Neuronal stem cell (in vitro differentiated cells): ENCODE measurements around the gene DCP1B.

ENCODE experiments used
- DNase-seq: peaks from one replicate; pipeline ENCODE4 v3.0.0-alpha.2; 2013; ENCODE audit warnings: low spot score
- H2AFZ ChIP-seq: one replicate; pipeline ENCODE4 v1.6.1; 2013; ENCODE audit warnings: mild to moderate bottlenecking, low read length, inconsistent platforms
- H2AK5ac ChIP-seq: 2 replicates; pipeline ENCODE4 v1.6.1; 2013; ENCODE audit warnings: low read depth, mild to moderate bottlenecking, inconsistent platforms, low read length, moderate library complexity, mixed read lengths
- H2BK120ac ChIP-seq: 2 replicates; pipeline ENCODE4 v1.6.1; 2013; ENCODE audit warnings: low read depth, mild to moderate bottlenecking, inconsistent platforms, low read length, moderate library complexity, mixed read lengths
- H2BK12ac ChIP-seq: one replicate; pipeline ENCODE4 v1.6.1; 2013; ENCODE audit warnings: low read length, inconsistent platforms
- H2BK15ac ChIP-seq: 2 replicates; pipeline ENCODE4 v1.6.1; 2013; ENCODE audit warnings: mild to moderate bottlenecking, low read length, inconsistent platforms, mixed read lengths
- H2BK5ac ChIP-seq: one replicate; pipeline ENCODE4 v1.6.1; 2013; ENCODE audit warnings: inconsistent platforms, mild to moderate bottlenecking, low read length, moderate library complexity
- H3K14ac ChIP-seq: one replicate; pipeline ENCODE4 v1.6.1; 2013; ENCODE audit warnings: low read length, inconsistent platforms
- H3K18ac ChIP-seq: 2 replicates; pipeline ENCODE4 v1.6.1; 2013; ENCODE audit warnings: low read length, inconsistent platforms
- H3K23ac ChIP-seq: 2 replicates; pipeline ENCODE4 v1.6.1; 2013; ENCODE audit warnings: low read depth, mild to moderate bottlenecking, mixed read lengths, low read length, inconsistent platforms; ENCODE audit not compliant: poor library complexity
- H3K27ac ChIP-seq: replicated peaks from 3 replicates; pipeline ENCODE4 v1.5.1; 2013; ENCODE audit warnings: low read length, inconsistent platforms
- H3K27me3 ChIP-seq, 3 experiments: 2 replicates each; pipeline ENCODE4 v1.6.1; 2013; ENCODE audit warnings: low read length in 3 of 3, mild to moderate bottlenecking in 2 of 3, inconsistent platforms in 1 of 3, low read depth in 1 of 3, mixed read lengths in 1 of 3, moderate library complexity in 1 of 3; ENCODE audit not compliant: control insufficient read depth in 3 of 3, insufficient read depth in 3 of 3
- H3K36me3 ChIP-seq, 2 donors: replicated peaks in 1 of 2; 2 replicates each; pipeline ENCODE4 v1.6.1; 2013; ENCODE audit warnings: low read length in 2 of 2; ENCODE audit not compliant: control insufficient read depth in 2 of 2, insufficient read depth in 2 of 2
- H3K4ac ChIP-seq: 2 replicates; pipeline ENCODE4 v1.6.1; 2013; ENCODE audit warnings: inconsistent platforms, mild to moderate bottlenecking, low read length, moderate library complexity
- H3K4me1 ChIP-seq, 2 donors: 1 replicate in 1 of 2; 2 replicates in 1 of 2; pipeline ENCODE4 v1.6.1; 2013; ENCODE audit warnings: low read length in 2 of 2, low read depth in 1 of 2; ENCODE audit not compliant: control insufficient read depth in 2 of 2, insufficient read depth in 1 of 2
- H3K4me2 ChIP-seq: one replicate; pipeline ENCODE4 v1.6.1; 2013; ENCODE audit warnings: mild to moderate bottlenecking, low read length, inconsistent platforms; ENCODE audit not compliant: insufficient read depth, poor library complexity, severe bottlenecking
- H3K4me3 ChIP-seq, 2 donors: 2 replicates each; pipeline ENCODE4 v1.5.1; 2013; ENCODE audit warnings: low read length in 2 of 2, mild to moderate bottlenecking in 2 of 2, inconsistent platforms in 1 of 2, moderate library complexity in 1 of 2
- H3K79me1 ChIP-seq: one replicate; pipeline ENCODE4 v1.6.1; 2013; ENCODE audit warnings: low read depth, mild to moderate bottlenecking, inconsistent platforms, low read length, moderate library complexity
- H3K9ac ChIP-seq: one replicate; pipeline ENCODE4 v1.6.1; 2013; ENCODE audit warnings: mild to moderate bottlenecking, low read depth, low read length, inconsistent platforms; ENCODE audit not compliant: poor library complexity
- H3K9me3 ChIP-seq, 2 donors: replicated peaks in 1 of 2; 2 replicates each; pipeline versions ENCODE3 to v1.6.1; 2013; ENCODE audit warnings: low read length in 2 of 2, mild to moderate bottlenecking in 2 of 2, inconsistent platforms in 1 of 2, low read depth in 1 of 2, mixed read lengths in 1 of 2, moderate library complexity in 1 of 2; ENCODE audit not compliant: control insufficient read depth in 2 of 2, insufficient read depth in 1 of 2
- H4K8ac ChIP-seq: one replicate; pipeline ENCODE4 v1.6.1; 2013; ENCODE audit warnings: low read depth, mild to moderate bottlenecking, inconsistent platforms, low read length, moderate library complexity
- H4K91ac ChIP-seq: one replicate; pipeline ENCODE4 v1.6.1; 2013; ENCODE audit warnings: low read length, low read depth, mild to moderate bottlenecking, inconsistent platforms; ENCODE audit not compliant: poor library complexity
- WGBS, 2 donors: extraction: QIAGEN DNeasy Blood & Tissue Kit; methylation state at CpG; one replicate each; pipeline ENCODE4 v1.1.7; 2013; ENCODE audit warnings: missing lambda C conversion rate in 2 of 2, mixed read lengths in 1 of 2; ENCODE audit not compliant: insufficient read length in 2 of 2, insufficient replicate concordance in 1 of 2; ENCODE audit errors: extremely low coverage in 2 of 2; 5-methylcytosine and 5-hydroxymethylcytosine counted together

Gene DCP1B

GRCh38 chr12:2013086-2013485 is 8.8 kb upstream of the DCP1B start:
- H3K23ac ChIP-seq: no peak overlapping the region
- H2BK5ac ChIP-seq: no peak overlapping the region
- H4K8ac ChIP-seq: no peak overlapping the region
- WGBS, 2 donors: no CpG with 5 or more reads among the region's 3 CpGs
- no peak overlapping the region for H3K14ac ChIP-seq
- no peak overlapping the region for H3K9ac ChIP-seq
- H3K4me2 ChIP-seq: no peak overlapping the region
- no peak overlapping the region for H4K91ac ChIP-seq
- peaks cover 3 to 26% of the 10 kb centered on the region in 2 donors for H3K4me1 ChIP-seq
- H3K36me3 ChIP-seq: no peaks in the 10 kb centered on the region
- no peak overlapping the region for H3K4me3 ChIP-seq
- no peak overlapping the region for H2BK12ac ChIP-seq
- no peaks in the 10 kb centered on the region for H3K79me1 ChIP-seq
- no peak overlapping the region for H3K18ac ChIP-seq
- H3K27ac ChIP-seq: no peak overlapping the region
- H2AFZ ChIP-seq: peak overlapping the region; percentile 31
- no peak overlapping the region for H3K4ac ChIP-seq
- H3K27me3 ChIP-seq: no peaks in the 10 kb centered on the region
- H2BK15ac ChIP-seq: no peak overlapping the region
- H2BK120ac ChIP-seq: no peak overlapping the region
- no peak overlapping the region for H2AK5ac ChIP-seq
- DNase-seq: no peak
- no peaks in the 10 kb centered on the region for H3K9me3 ChIP-seq

GRCh38 chr12:2011643-2012607 is 7.7 kb upstream of the DCP1B start:
- H3K23ac ChIP-seq: no peak overlapping the region
- no peaks in the 10 kb centered on the region for H3K9me3 ChIP-seq
- DNase-seq: no peak
- H2AFZ ChIP-seq: no peak overlapping the region
- no peak overlapping the region for H2BK5ac ChIP-seq
- no CpG with 5 or more reads among the region's 7 CpGs for WGBS, 2 donors
- no peak overlapping the region for H2AK5ac ChIP-seq
- no peak overlapping the region for H3K4me3 ChIP-seq
- no peak overlapping the region for H2BK15ac ChIP-seq
- no peaks in the 10 kb centered on the region for H3K36me3 ChIP-seq
- H4K91ac ChIP-seq: no peak overlapping the region
- no peak overlapping the region for H3K18ac ChIP-seq
- H4K8ac ChIP-seq: no peak overlapping the region
- H3K14ac ChIP-seq: no peak overlapping the region
- no peak overlapping the region for H3K9ac ChIP-seq
- H3K79me1 ChIP-seq: no peaks in the 10 kb centered on the region
- peaks cover 0 to 20% of the 10 kb centered on the region in 2 donors for H3K4me1 ChIP-seq
- H2BK12ac ChIP-seq: no peak overlapping the region
- H3K27ac ChIP-seq: no peak overlapping the region
- H3K27me3 ChIP-seq: no peaks in the 10 kb centered on the region
- no peak overlapping the region for H3K4ac ChIP-seq
- H2BK120ac ChIP-seq: no peak overlapping the region
- no peak overlapping the region for H3K4me2 ChIP-seq

- no peak overlapping the region for H2BK12ac ChIP-seq
- WGBS, 2 donors: no CpG with 5 or more reads among the region's 1 CpG
- no peak overlapping the region for H4K8ac ChIP-seq
These were observed 5.4 kb upstream of the DCP1B start for GRCh38 chr12:2009623-2010022.

GRCh38 chr12:2008677-2009076 is 4.4 kb upstream of the DCP1B start:
- Histone ChIP-seq H3K27me3 (no peaks in the 10 kb centered on the region), H3K27ac (no peak overlapping the region), H4K8ac (no peak overlapping the region), H4K91ac (no peak overlapping the region), H3K36me3 (no peaks in the 10 kb centered on the region), H3K9ac (no peak overlapping the region), H3K9me3 (no peaks in the 10 kb centered on the region), H2AFZ (no peak overlapping the region), H3K23ac (no peak overlapping the region), H2BK15ac (no peak overlapping the region), H3K4me2 (no peak overlapping the region), H3K4me3 (no peak overlapping the region), H3K18ac (no peak overlapping the region), H3K4me1 (peaks cover 0 to 18% of the 10 kb centered on the region in 2 donors), H2BK5ac (no peak overlapping the region), H3K79me1 (peaks cover 4% of the 10 kb centered on the region), H2BK12ac (no peak overlapping the region), H3K4ac (no peak overlapping the region), H2AK5ac (no peak overlapping the region), H2BK120ac (no peak overlapping the region), H3K14ac (no peak overlapping the region)
- no peak for DNase-seq
- no CpG with 5 or more reads among the region's 5 CpGs for WGBS, 2 donors

More at GRCh38 chr12:2009623-2010022, 5.4 kb upstream of the DCP1B start:
- H3K14ac ChIP-seq: no peak overlapping the region
- H2AK5ac ChIP-seq: no peak overlapping the region
- no peak overlapping the region for H3K4me3 ChIP-seq
- no peak overlapping the region for H2BK120ac ChIP-seq
- H2BK15ac ChIP-seq: no peak overlapping the region
- no peak overlapping the region for H3K27ac ChIP-seq
- no peak overlapping the region for H3K9ac ChIP-seq
- H4K91ac ChIP-seq: no peak overlapping the region
- H3K4me2 ChIP-seq: no peak overlapping the region
- no peak for DNase-seq
- no peak overlapping the region for H3K23ac ChIP-seq
- H2AFZ ChIP-seq: no peak overlapping the region
- H3K27me3 ChIP-seq: no peaks in the 10 kb centered on the region
- no peaks in the 10 kb centered on the region for H3K36me3 ChIP-seq
- H3K9me3 ChIP-seq: no peaks in the 10 kb centered on the region
- no peak overlapping the region for H3K4ac ChIP-seq
- H3K18ac ChIP-seq: no peak overlapping the region
- H2BK5ac ChIP-seq: no peak overlapping the region
- H3K4me1 ChIP-seq: peaks cover 0 to 26% of the 10 kb centered on the region in 2 donors
- H3K79me1 ChIP-seq: no peaks in the 10 kb centered on the region
